SH-SY5Y (cell line): ENCODE data around the gene ACOT11.

Experiments
- GATA2 ChIP-seq: IDR thresholded peaks from 2 replicates; pipeline ENCODE4 v1.6.1; 2011; ENCODE audit warnings: mild to moderate bottlenecking, low read depth, low read length
- GATA3 ChIP-seq: IDR thresholded peaks from 2 replicates; pipeline ENCODE4 v1.6.1; 2011; ENCODE audit warnings: low read depth, mild to moderate bottlenecking, low read length, moderate library complexity

DNA sequence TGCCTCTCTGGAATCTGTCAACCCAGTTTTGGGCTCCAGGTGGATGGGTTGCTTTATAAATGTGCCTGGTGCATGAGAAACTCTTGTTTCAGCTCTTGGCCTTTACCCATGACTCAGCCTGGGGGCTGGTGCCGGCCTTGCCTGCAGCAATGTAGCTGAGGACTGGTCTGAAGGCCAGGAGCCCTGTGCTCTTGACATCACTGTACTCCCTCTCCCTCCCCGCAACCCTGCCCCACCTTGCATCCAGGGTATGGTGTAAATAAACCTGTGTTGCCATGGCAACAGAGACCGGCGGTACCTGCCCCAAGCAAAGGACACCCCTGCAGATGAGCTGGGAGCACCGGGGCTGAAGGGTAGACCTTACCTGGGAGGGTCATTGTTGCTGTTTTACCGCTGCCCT lies 62.0 kb downstream of the ACOT11 start:
- no peak for TF ChIP-seq GATA3
- TF ChIP-seq GATA2, result no peak
